Endothelial cell of umbilical vein (primary cell): Measurements from ENCODE around the gene NMNAT1. TPM values are rescaled to one million over a fixed set of nuclear protein-coding genes. Genes with fewer than 3 reads are reported as not detected.

Experiments used
- BruUV-seq: library from RNA; stranded (reverse); fragments of 400-500 nt; replicated peaks from 2 replicates; lab custom pipeline; 2021; lab: Mats Ljungman, UMichigan
- CTCF ChIA-PET: fragments of 300-600, 350-600 bp; sonication (Branson Sonifier 250); formaldehyde crosslinking; loops from one replicate; lab custom pipeline; 2021; ENCODE audit warnings: antibody characterized with exemption, inconsistent platforms; lab: Charles Lee
- POLR2A ChIA-PET: fragments of 300-600, 350-600 bp; sonication (Branson Sonifier 250); formaldehyde crosslinking; loops from one replicate; lab custom pipeline; 2021; ENCODE audit warnings: antibody characterized with exemption, inconsistent platforms; lab: Charles Lee
- DNase-seq: peaks from one replicate; pipeline ENCODE4 v3.0.0-alpha.2; 2011; ENCODE audit warnings: low read depth, low spot score
- FAIRE-seq: peaks from 2 replicates; lab custom pipeline; 2011; peaks lifted over from hg19 to GRCh38; lab: Jason Lieb, UNC
- H2AFZ ChIP-seq: 2 replicates; pipeline ENCODE4 v1.6.0; 2012; ENCODE audit warnings: low read depth, low read length, control low read depth, inconsistent platforms
- H3K27ac ChIP-seq: 2 replicates; pipeline ENCODE4 v1.5.1; 2011; ENCODE audit warnings: low read depth, mild to moderate bottlenecking, control low read depth, low read length, moderate library complexity; ENCODE audit not compliant: insufficient read depth
- H3K27me3 ChIP-seq, 2 experiments: 2 replicates each; pipeline versions ENCODE4 v1.6.0 to v1.6.1; 2011; ENCODE audit warnings: low read length in 2 of 2, mixed read lengths in 1 of 2; ENCODE audit not compliant: control insufficient read depth in 2 of 2, insufficient read depth in 2 of 2
- H3K36me3 ChIP-seq, 2 experiments: 2 replicates in 1 of 2; 3 replicates in 1 of 2; pipeline ENCODE4 v1.5.1; 2011; ENCODE audit warnings: low read length in 2 of 2, mild to moderate bottlenecking in 1 of 2, moderate library complexity in 1 of 2; ENCODE audit not compliant: control insufficient read depth in 2 of 2, insufficient read depth in 2 of 2; ENCODE audit errors: extremely low read depth in 1 of 2
- H3K4me1 ChIP-seq: 3 replicates; pipeline ENCODE4 v1.5.1; 2011; ENCODE audit warnings: mild to moderate bottlenecking, low read length; ENCODE audit not compliant: control insufficient read depth, insufficient read depth; ENCODE audit errors: extremely low read depth
- H3K4me2 ChIP-seq: 2 replicates; pipeline ENCODE4 v1.6.1; 2011; ENCODE audit warnings: low read length, control low read depth, mixed read lengths; ENCODE audit not compliant: insufficient read depth
- H3K4me3 ChIP-seq, 3 experiments: fragments of 200-600 bp in 1 of 3; sonication (generic), shearing (Covaris generic) in 1 of 3; replicated peaks in 1 of 3; 2 replicates each; pipeline ENCODE4 v1.5.1; 2011 to 2016; ENCODE audit warnings: control low read depth in 3 of 3, low read length in 3 of 3, mild to moderate bottlenecking in 2 of 3, inconsistent platforms in 1 of 3, low read depth in 1 of 3, moderate library complexity in 1 of 3; ENCODE audit not compliant: insufficient read depth in 1 of 3
- H3K79me2 ChIP-seq: 2 replicates; pipeline ENCODE4 v1.6.0; 2012; ENCODE audit warnings: low read length, inconsistent platforms; ENCODE audit not compliant: control insufficient read depth, insufficient read depth
- H3K9ac ChIP-seq: replicated peaks from 2 replicates; pipeline ENCODE3; 2011; ENCODE audit warnings: low read length, control low read depth; ENCODE audit not compliant: insufficient read depth; ENCODE audit errors: extremely low read depth
- H3K9me1 ChIP-seq: replicated peaks from 3 replicates; pipeline ENCODE4 v1.6.0; 2011; ENCODE audit warnings: mild to moderate bottlenecking, low read length; ENCODE audit not compliant: control insufficient read depth, insufficient read depth; ENCODE audit errors: extremely low read depth
- H3K9me3 ChIP-seq: replicated peaks from 2 replicates; pipeline ENCODE4 v1.5.1; 2012; ENCODE audit warnings: low read length, inconsistent platforms; ENCODE audit not compliant: control insufficient read depth, insufficient read depth
- H4K20me1 ChIP-seq: replicated peaks from 2 replicates; pipeline ENCODE3; 2011; ENCODE audit warnings: mild to moderate bottlenecking, low read length; ENCODE audit not compliant: control insufficient read depth, insufficient read depth; ENCODE audit errors: extremely low read depth
- EZH2 ChIP-seq: IDR thresholded peaks from 2 replicates; pipeline ENCODE4 v1.6.1; 2012; ENCODE audit warnings: borderline replicate concordance, low read depth, mild to moderate bottlenecking, moderate library complexity, low read length, inconsistent platforms; ENCODE audit not compliant: severe bottlenecking
- FOS ChIP-seq: IDR thresholded peaks from 2 replicates; pipeline ENCODE4 v1.6.1; 2011; ENCODE audit warnings: mild to moderate bottlenecking, low read length, moderate library complexity, borderline replicate concordance; ENCODE audit not compliant: insufficient read depth
- GATA2 ChIP-seq: IDR thresholded peaks from 2 replicates; pipeline ENCODE4 v1.7.0; 2011; ENCODE audit warnings: low read depth, mild to moderate bottlenecking, moderate library complexity, mixed read lengths, low read length; ENCODE audit not compliant: insufficient read length, insufficient read depth
- JUN ChIP-seq: IDR thresholded peaks from 2 replicates; pipeline ENCODE4 v1.6.1; 2011; ENCODE audit warnings: borderline replicate concordance, low read depth; ENCODE audit not compliant: insufficient read length, insufficient read depth
- MYC ChIP-seq: IDR thresholded peaks from one replicate; pipeline ENCODE4 v1.6.1; 2011; ENCODE audit warnings: mild to moderate bottlenecking, low read depth, low read length
- dilution Hi-C: fragments of 300-500 bp; cut with MboI; formaldehyde crosslinking; loops from one replicate; pipeline ENCODE4 v1.15.0; 2019; ENCODE audit warnings: low sequenced_read_pairs; ENCODE audit not compliant: extremely low pct_ligation_motif_present
- intact Hi-C: fragments of 100-400 bp; cut with micrococcal nuclease; formaldehyde crosslinking; loops from one replicate; pipeline ENCODE4 v1.10.0; 2022
- polyA plus RNA-seq, 4 experiments: library from polyadenylated mRNA; depleted of rRNA in 3 of 4; stranded (reverse) in 3 of 4; unstranded in 1 of 4; fragments of >200 nt; gene quantifications; 2 replicates each; pipeline versions ENCODE4 v1.2.1 to v1.2.3, GENCODE V29; 2011 to 2012; ENCODE audit warnings: missing spikeins in 1 of 4
- total RNA-seq: library from RNA; stranded (reverse); gene quantifications from 2 replicates; pipeline ENCODE4 v1.2.3, GENCODE V29; 2021
- TF ChIP-seq, protein P1 (sequence below): IDR thresholded peaks from 2 replicates; pipeline ENCODE4 v1.6.1; 2011; ENCODE audit not compliant: insufficient read depth, insufficient read length
- TF ChIP-seq, protein P2 (sequence below), 2 donors: IDR thresholded peaks; 1 replicate in 1 of 2; 2 replicates in 1 of 2; pipeline ENCODE4 v1.5.1; 2011; ENCODE audit warnings: low read length in 2 of 2, mild to moderate bottlenecking in 2 of 2, moderate library complexity in 2 of 2, control low read depth in 1 of 2, inconsistent platforms in 1 of 2, low read depth in 1 of 2; ENCODE audit not compliant: insufficient read depth in 1 of 2; ENCODE audit errors: extremely low read depth in 1 of 2

The NMNAT1 gene
- total and polyA plus RNA-seq, 2 donors (not counting 3 experiments of a cell fraction or from before 2014, with no cell fraction given) = 4.8 to 9.8 TPM

DNA sequence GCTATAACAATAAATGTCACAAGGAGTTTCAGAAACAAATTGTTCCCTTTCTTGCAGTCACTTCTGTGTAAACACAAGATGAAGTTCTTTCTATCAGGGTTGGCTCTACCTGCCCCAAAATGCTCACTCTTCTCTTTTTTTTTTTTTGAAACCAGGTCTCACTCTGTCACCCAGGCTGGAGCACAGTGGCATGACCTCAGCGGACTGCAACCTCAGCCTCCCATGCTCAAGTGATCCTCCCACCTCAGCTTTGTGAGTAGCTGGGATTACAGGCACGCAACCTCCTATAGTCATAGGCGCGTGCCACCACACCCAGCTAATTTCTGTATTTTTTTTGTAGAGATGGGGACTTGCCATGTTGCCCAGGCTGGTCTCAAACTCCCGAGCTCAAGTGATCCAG lies 22.7 kb upstream of the NMNAT1 start:
- Histone ChIP-seq H3K9ac (no peak overlapping the region), H3K27ac (no peak overlapping the region), H3K4me3 (no peak overlapping the region), H4K20me1 (no peaks in the 10 kb centered on the region), H3K9me1 (no peaks in the 10 kb centered on the region), H3K79me2 (no peaks in the 10 kb centered on the region), H3K4me2 (no peak overlapping the region), H3K36me3 (no peaks in the 10 kb centered on the region), H2AFZ (no peak overlapping the region), H3K4me1 (no peaks in the 10 kb centered on the region), H3K9me3 (no peaks in the 10 kb centered on the region), H3K27me3 (peaks cover 2 to 9% of the 10 kb centered on the region in 2 experiments)
- intact Hi-C loops = no loop called here
- FAIRE-seq (no peak), DNase-seq (no peak)
- ChIA-PET CTCF (no interaction called here), POLR2A (no interaction called here)
- no TSS peak for BruUV-seq
- TF ChIP-seq EZH2 = no peak
- TF ChIP-seq GATA2 = no peak
- TF ChIP-seq, protein P1, sequence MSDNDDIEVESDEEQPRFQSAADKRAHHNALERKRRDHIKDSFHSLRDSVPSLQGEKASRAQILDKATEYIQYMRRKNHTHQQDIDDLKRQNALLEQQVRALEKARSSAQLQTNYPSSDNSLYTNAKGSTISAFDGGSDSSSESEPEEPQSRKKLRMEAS = no peak
- no peak for TF ChIP-seq JUN
- TF ChIP-seq, protein P2, sequence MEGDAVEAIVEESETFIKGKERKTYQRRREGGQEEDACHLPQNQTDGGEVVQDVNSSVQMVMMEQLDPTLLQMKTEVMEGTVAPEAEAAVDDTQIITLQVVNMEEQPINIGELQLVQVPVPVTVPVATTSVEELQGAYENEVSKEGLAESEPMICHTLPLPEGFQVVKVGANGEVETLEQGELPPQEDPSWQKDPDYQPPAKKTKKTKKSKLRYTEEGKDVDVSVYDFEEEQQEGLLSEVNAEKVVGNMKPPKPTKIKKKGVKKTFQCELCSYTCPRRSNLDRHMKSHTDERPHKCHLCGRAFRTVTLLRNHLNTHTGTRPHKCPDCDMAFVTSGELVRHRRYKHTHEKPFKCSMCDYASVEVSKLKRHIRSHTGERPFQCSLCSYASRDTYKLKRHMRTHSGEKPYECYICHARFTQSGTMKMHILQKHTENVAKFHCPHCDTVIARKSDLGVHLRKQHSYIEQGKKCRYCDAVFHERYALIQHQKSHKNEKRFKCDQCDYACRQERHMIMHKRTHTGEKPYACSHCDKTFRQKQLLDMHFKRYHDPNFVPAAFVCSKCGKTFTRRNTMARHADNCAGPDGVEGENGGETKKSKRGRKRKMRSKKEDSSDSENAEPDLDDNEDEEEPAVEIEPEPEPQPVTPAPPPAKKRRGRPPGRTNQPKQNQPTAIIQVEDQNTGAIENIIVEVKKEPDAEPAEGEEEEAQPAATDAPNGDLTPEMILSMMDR (IDR thresholded peaks at IDR 0.05; ENCODE audit: extremely low read depth in 1 of 2, insufficient read depth in 1 of 2, low read depth in 1 of 2, low read length in 2 of 2) = no peak
- no peak for TF ChIP-seq MYC
- no peak for TF ChIP-seq FOS
- dilution Hi-C loops = no loop called here
